Fibroblast of lung (primary cell): ENCODE measurements around the gene PLA2G6. TPM values are rescaled to one million over a fixed set of nuclear protein-coding genes. Genes with fewer than 3 reads are reported as not detected.

ENCODE experiments used
- DNase-seq, 2 donors: peaks; one replicate each; pipeline versions ENCODE4 v3.0.0 to v3.0.0-alpha.2; 2010; ENCODE audit warnings: low read depth in 2 of 2
- H2AFZ ChIP-seq: 2 replicates; pipeline ENCODE4 v1.5.1; 2012; ENCODE audit warnings: low read length, control low read depth, inconsistent platforms
- H3K27ac ChIP-seq: 2 replicates; pipeline ENCODE4 v1.5.1; 2011; ENCODE audit warnings: low read length, control low read depth; ENCODE audit not compliant: insufficient read depth
- H3K27me3 ChIP-seq: 2 replicates; pipeline ENCODE4 v1.5.1; 2011; ENCODE audit warnings: mild to moderate bottlenecking, low read length; ENCODE audit not compliant: control insufficient read depth, insufficient read depth
- H3K36me3 ChIP-seq: 2 replicates; pipeline ENCODE4 v1.5.1; 2011; ENCODE audit warnings: low read length; ENCODE audit not compliant: control insufficient read depth, insufficient read depth
- H3K4me1 ChIP-seq: 2 replicates; pipeline ENCODE4 v1.5.1; 2011; ENCODE audit warnings: low read length; ENCODE audit not compliant: control insufficient read depth, insufficient read depth; ENCODE audit errors: extremely low read depth
- H3K4me2 ChIP-seq: 2 replicates; pipeline ENCODE4 v1.5.1; 2011; ENCODE audit warnings: low read length, control low read depth; ENCODE audit not compliant: insufficient read depth; ENCODE audit errors: extremely low read depth
- H3K4me3 ChIP-seq, 4 experiments: fragments of 200-600 bp in 1 of 4; sonication (generic) in 1 of 4; replicated peaks in 1 of 4; 2 replicates each; pipeline ENCODE4 v1.5.1; 2011 to 2016; ENCODE audit warnings: low read length in 4 of 4, low read depth in 3 of 4, mild to moderate bottlenecking in 3 of 4, control low read depth in 2 of 4, inconsistent platforms in 1 of 4, mixed read lengths in 1 of 4; ENCODE audit not compliant: insufficient read depth in 1 of 4; ENCODE audit errors: control extremely low read depth in 1 of 4
- H3K79me2 ChIP-seq: 2 replicates; pipeline ENCODE4 v1.5.1; 2012; ENCODE audit warnings: mild to moderate bottlenecking, low read length, inconsistent platforms; ENCODE audit not compliant: control insufficient read depth, insufficient read depth
- H3K9ac ChIP-seq: 2 replicates; pipeline ENCODE4 v1.5.1; 2011; ENCODE audit warnings: mild to moderate bottlenecking, low read length, control low read depth; ENCODE audit not compliant: insufficient read depth
- H3K9me3 ChIP-seq: 2 replicates; pipeline ENCODE4 v1.5.1; 2012; ENCODE audit warnings: low read depth, low read length; ENCODE audit not compliant: control insufficient read depth, insufficient read depth
- H4K20me1 ChIP-seq: 2 replicates; pipeline ENCODE4 v1.5.1; 2011; ENCODE audit warnings: low read length; ENCODE audit not compliant: control insufficient read depth, insufficient read depth; ENCODE audit errors: extremely low read depth
- EZH2 ChIP-seq: IDR thresholded peaks from 2 replicates; pipeline ENCODE4 v1.5.1; 2012; ENCODE audit warnings: low read length, control low read depth, mild to moderate bottlenecking; ENCODE audit errors: missing control alignments
- polyA plus RNA-seq, 2 donors: library from polyadenylated mRNA; depleted of rRNA in 1 of 2; stranded (reverse) in 1 of 2; unstranded in 1 of 2; fragments of >200 nt; gene quantifications; 2 replicates each; pipeline ENCODE4 v1.2.1, GENCODE V29; 2011 to 2012; ENCODE audit warnings: missing spikeins in 1 of 2
- total RNA-seq: library from RNA; depleted of rRNA; stranded (reverse); fragments of >200 nt; gene quantifications from 2 replicates; pipeline ENCODE4 v1.2.1, GENCODE V29; 2014
- TF ChIP-seq, protein P1 (sequence below), 2 donors: IDR thresholded peaks in 1 of 2; conservative IDR thresholded peaks in 1 of 2; 1 replicate in 1 of 2; 2 replicates in 1 of 2; pipeline ENCODE4 v1.5.1; 2011 to 2012; ENCODE audit warnings: low read length in 2 of 2, control low read depth in 1 of 2, inconsistent platforms in 1 of 2, low read depth in 1 of 2, mild to moderate bottlenecking in 1 of 2

The PLA2G6 gene
- total and polyA plus RNA-seq, 2 donors (not counting 1 experiment from before 2014, with no cell fraction given) = 4.8 to 29.9 TPM

DNA sequence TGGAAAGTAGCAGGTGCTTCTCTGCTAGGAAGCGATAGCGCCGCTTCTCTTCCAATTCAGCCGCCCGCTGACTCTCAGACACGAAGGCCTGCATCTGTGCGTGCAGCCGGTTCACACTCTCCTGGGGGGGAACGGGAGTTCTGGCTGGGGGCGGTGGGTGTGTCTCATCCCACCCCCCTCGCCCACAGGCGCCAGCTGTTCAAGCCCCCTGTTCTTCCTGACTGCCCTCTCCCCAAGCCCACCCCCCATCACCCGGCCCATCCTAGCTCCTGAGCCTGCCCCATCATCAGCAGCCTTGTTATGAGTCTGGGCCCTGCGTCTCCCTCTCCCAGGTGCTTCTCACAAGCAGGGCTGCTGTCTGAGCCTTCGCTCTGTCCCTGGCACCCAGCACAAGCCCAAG lies 84.6 kb downstream of the PLA2G6 start:
- Histone ChIP-seq H3K9ac (no peak overlapping the region), H3K27ac (no peak overlapping the region), H3K4me1 (peaks cover 5% of the 10 kb centered on the region), H3K4me2 (no peak overlapping the region), H4K20me1 (no peaks in the 10 kb centered on the region), H3K9me3 (no peaks in the 10 kb centered on the region), H3K27me3 (no peaks in the 10 kb centered on the region), H3K4me3 (no peak overlapping the region), H2AFZ (no peak overlapping the region), H3K36me3 (no peaks in the 10 kb centered on the region), H3K79me2 (no peaks in the 10 kb centered on the region)
- no peak for TF ChIP-seq EZH2
- TF ChIP-seq, protein P1, sequence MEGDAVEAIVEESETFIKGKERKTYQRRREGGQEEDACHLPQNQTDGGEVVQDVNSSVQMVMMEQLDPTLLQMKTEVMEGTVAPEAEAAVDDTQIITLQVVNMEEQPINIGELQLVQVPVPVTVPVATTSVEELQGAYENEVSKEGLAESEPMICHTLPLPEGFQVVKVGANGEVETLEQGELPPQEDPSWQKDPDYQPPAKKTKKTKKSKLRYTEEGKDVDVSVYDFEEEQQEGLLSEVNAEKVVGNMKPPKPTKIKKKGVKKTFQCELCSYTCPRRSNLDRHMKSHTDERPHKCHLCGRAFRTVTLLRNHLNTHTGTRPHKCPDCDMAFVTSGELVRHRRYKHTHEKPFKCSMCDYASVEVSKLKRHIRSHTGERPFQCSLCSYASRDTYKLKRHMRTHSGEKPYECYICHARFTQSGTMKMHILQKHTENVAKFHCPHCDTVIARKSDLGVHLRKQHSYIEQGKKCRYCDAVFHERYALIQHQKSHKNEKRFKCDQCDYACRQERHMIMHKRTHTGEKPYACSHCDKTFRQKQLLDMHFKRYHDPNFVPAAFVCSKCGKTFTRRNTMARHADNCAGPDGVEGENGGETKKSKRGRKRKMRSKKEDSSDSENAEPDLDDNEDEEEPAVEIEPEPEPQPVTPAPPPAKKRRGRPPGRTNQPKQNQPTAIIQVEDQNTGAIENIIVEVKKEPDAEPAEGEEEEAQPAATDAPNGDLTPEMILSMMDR (conservative IDR thresholded peaks at IDR 0.05 in 1 of 2, IDR thresholded peaks at IDR 0.05 in 1 of 2; ENCODE audit: low read depth in 1 of 2, low read length in 2 of 2) = no peak
- no peak for DNase-seq

DNA sequence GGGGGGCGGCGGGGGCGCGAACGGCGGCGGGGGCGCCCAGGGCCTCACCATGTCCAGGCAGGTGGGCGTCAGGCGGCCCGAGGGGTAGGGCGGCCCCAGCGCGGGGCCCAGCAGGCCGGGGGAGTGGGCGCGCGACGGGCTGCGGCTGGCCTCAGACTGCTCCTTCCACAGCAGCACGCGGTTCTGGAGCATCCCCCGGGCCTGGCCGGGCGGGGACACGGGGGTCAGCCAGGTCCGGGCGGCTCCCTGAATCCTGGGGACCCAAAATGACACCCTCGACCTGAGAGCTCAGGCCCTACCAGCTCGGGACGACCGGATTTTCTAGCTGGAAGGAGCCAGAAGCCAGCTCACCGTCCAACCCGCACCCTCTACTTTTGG lies 92.2 kb downstream of the PLA2G6 start:
- Histone ChIP-seq H3K4me2 (no peak overlapping the region), H3K79me2 (no peaks in the 10 kb centered on the region), H2AFZ (no peak overlapping the region)

DNA sequence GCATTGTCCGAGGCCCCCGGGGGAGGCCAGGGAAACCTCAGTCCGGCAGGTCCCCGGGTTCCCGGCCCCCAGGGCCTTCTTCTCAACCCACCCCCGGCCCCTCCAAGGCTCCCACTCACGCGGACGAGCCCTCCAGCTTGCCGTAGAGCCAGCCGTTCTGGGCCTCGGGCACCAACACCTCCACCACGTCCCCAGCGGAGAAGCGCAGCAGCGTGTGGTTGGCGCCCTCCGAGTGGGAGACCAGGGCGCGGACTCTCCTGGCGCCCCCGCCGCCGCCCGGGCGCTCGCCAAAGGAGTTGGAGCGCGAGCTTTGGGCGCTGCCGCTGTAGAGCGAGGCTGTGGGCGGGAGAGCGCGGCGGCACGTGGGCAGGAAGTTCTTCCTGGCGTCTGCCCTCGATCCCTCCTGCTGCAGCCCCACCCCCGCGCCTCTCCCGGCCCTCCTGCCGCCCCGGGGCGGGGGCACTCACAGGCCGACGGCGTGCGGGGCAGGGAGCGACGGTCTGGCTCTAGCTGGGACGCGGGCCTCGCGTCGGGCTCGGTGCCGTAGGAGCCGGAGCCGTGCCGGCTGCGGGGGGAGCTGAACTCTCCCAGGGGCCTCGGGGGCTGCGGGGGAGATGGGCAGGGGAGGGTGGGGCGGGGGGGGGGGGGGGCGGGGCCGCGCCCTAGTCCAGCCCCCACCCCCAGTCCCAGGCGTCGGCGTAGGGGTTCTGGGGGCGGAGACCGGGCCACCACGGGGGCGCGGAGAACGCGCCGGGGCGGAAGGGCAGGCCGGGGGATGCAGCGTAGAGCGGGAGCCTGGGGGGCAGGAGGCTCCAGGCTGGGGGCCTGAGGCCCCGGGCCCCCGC lies 92.8 kb downstream of the PLA2G6 start:
- DNase-seq = peak in 1 of 2 donors; percentile 12
- Histone ChIP-seq H3K27me3 (no peaks in the 10 kb centered on the region), H3K4me2 (peak overlapping the region; percentile 35), H3K27ac (no peak overlapping the region), H3K9ac (no peak overlapping the region), H3K79me2 (no peaks in the 10 kb centered on the region), H3K4me1 (no peaks in the 10 kb centered on the region), H2AFZ (no peak overlapping the region), H3K4me3 (peak overlapping the region in 1 of 4 experiments; percentile 41), H3K36me3 (no peaks in the 10 kb centered on the region), H3K9me3 (no peaks in the 10 kb centered on the region), H4K20me1 (no peaks in the 10 kb centered on the region)
- TF ChIP-seq, protein P1 (conservative IDR thresholded peaks at IDR 0.05 in 1 of 2, IDR thresholded peaks at IDR 0.05 in 1 of 2; ENCODE audit: low read depth in 1 of 2, low read length in 2 of 2) = no peak
- no peak for TF ChIP-seq EZH2

More for the DNA sequence above, 92.2 kb downstream of the PLA2G6 start:
- Histone ChIP-seq H3K4me1 (no peaks in the 10 kb centered on the region), H3K36me3 (no peaks in the 10 kb centered on the region), H4K20me1 (no peaks in the 10 kb centered on the region), H3K4me3 (no peak overlapping the region), H3K27me3 (no peaks in the 10 kb centered on the region), H3K9ac (no peak overlapping the region), H3K9me3 (no peaks in the 10 kb centered on the region), H3K27ac (no peak overlapping the region)
- TF ChIP-seq EZH2 = no peak
- TF ChIP-seq, protein P1 (conservative IDR thresholded peaks at IDR 0.05 in 1 of 2, IDR thresholded peaks at IDR 0.05 in 1 of 2; ENCODE audit: low read depth in 1 of 2, low read length in 2 of 2) = no peak
- no peak for DNase-seq
